Osteoblast (primary cell): ENCODE results near the gene EQTN. TPM values are rescaled to one million over a fixed set of nuclear protein-coding genes. Genes with fewer than 3 reads are reported as not detected.

Experiments used
- DNase-seq: peaks from one replicate; pipeline ENCODE4 v3.0.0; 2011; ENCODE audit warnings: low spot score, mixed read lengths; ENCODE audit not compliant: insufficient read length; ENCODE audit errors: missing footprints
- H2AFZ ChIP-seq: 2 replicates; pipeline ENCODE4 v1.6.0; 2011; ENCODE audit warnings: mild to moderate bottlenecking, low read length
- H3K27ac ChIP-seq: 2 replicates; pipeline ENCODE4 v1.5.1; 2011; ENCODE audit warnings: mild to moderate bottlenecking, low read depth, low read length, moderate library complexity
- H3K27me3 ChIP-seq: 2 replicates; pipeline ENCODE4 v1.6.0; 2012; ENCODE audit warnings: mild to moderate bottlenecking, control low read depth, inconsistent platforms, low read length, moderate library complexity; ENCODE audit not compliant: insufficient read depth
- H3K36me3 ChIP-seq: 2 replicates; pipeline ENCODE4 v1.5.1; 2011; ENCODE audit warnings: mild to moderate bottlenecking, low read length, control low read depth, moderate library complexity; ENCODE audit not compliant: insufficient read depth
- H3K4me1 ChIP-seq: 2 replicates; pipeline ENCODE4 v1.5.1; 2011; ENCODE audit warnings: mild to moderate bottlenecking, low read length, control low read depth, moderate library complexity; ENCODE audit not compliant: insufficient read depth
- H3K4me2 ChIP-seq: 2 replicates; pipeline ENCODE4 v1.6.0; 2011; ENCODE audit warnings: mild to moderate bottlenecking, low read length; ENCODE audit not compliant: insufficient read depth
- H3K4me3 ChIP-seq: fragments of 200-600 bp; sonication (generic); 3 replicates; pipeline ENCODE4 v1.5.1; 2012; ENCODE audit warnings: mild to moderate bottlenecking, low read length, inconsistent platforms; ENCODE audit not compliant: insufficient read depth
- H3K79me2 ChIP-seq: 2 replicates; pipeline ENCODE4 v1.6.0; 2012; ENCODE audit warnings: mild to moderate bottlenecking, low read length, control low read depth, inconsistent platforms; ENCODE audit not compliant: insufficient read depth
- H3K9me3 ChIP-seq: 2 replicates; pipeline ENCODE4 v1.5.1; 2011; ENCODE audit warnings: low read depth, low read length, control low read depth
- H4K20me1 ChIP-seq: 2 replicates; pipeline ENCODE4 v1.6.0; 2012; ENCODE audit warnings: mild to moderate bottlenecking, low read length, control low read depth; ENCODE audit not compliant: insufficient read depth
- total RNA-seq: library from RNA; depleted of rRNA; stranded (reverse); fragments of >200 nt; gene quantifications from 2 replicates; pipeline ENCODE4 v1.2.3, GENCODE V29; 2012
- TF ChIP-seq, protein P1 (sequence below): IDR thresholded peaks from 2 replicates; pipeline ENCODE4 v1.5.1; 2011; ENCODE audit warnings: mild to moderate bottlenecking, low read depth, low read length, moderate library complexity; ENCODE audit errors: extremely low read depth

EQTN gene
- total RNA-seq, 1 donor = not detected

DNA sequence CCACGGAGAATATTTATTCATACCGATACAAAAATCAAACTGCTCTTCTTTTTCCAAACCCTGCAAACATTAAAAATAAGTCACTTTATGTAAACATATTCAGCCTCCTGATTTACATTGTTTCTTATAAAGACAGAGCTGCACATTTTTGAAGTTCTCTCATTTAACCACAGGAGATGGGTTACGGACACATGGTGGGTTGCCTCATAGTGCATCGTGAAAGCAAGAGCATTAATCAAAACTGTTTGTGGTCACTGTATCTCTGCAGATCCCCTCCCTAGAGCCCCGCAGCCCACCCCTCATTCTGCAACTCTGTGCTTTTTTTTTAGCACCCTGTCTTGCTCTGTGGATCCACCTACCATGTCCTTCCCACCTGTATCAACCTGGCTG lies 43.3 kb upstream of the EQTN start:
- Histone ChIP-seq H3K79me2 (no peaks in the 10 kb centered on the region), H3K36me3 (no peaks in the 10 kb centered on the region), H3K27ac (no peak overlapping the region), H3K4me3 (no peak overlapping the region), H3K4me2 (no peak overlapping the region), H3K9me3 (no peaks in the 10 kb centered on the region), H2AFZ (no peak overlapping the region), H3K4me1 (no peaks in the 10 kb centered on the region), H3K27me3 (no peaks in the 10 kb centered on the region), H4K20me1 (no peaks in the 10 kb centered on the region)
- TF ChIP-seq, protein P1, sequence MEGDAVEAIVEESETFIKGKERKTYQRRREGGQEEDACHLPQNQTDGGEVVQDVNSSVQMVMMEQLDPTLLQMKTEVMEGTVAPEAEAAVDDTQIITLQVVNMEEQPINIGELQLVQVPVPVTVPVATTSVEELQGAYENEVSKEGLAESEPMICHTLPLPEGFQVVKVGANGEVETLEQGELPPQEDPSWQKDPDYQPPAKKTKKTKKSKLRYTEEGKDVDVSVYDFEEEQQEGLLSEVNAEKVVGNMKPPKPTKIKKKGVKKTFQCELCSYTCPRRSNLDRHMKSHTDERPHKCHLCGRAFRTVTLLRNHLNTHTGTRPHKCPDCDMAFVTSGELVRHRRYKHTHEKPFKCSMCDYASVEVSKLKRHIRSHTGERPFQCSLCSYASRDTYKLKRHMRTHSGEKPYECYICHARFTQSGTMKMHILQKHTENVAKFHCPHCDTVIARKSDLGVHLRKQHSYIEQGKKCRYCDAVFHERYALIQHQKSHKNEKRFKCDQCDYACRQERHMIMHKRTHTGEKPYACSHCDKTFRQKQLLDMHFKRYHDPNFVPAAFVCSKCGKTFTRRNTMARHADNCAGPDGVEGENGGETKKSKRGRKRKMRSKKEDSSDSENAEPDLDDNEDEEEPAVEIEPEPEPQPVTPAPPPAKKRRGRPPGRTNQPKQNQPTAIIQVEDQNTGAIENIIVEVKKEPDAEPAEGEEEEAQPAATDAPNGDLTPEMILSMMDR = no peak
- peak; percentile 37 for DNase-seq

DNA sequence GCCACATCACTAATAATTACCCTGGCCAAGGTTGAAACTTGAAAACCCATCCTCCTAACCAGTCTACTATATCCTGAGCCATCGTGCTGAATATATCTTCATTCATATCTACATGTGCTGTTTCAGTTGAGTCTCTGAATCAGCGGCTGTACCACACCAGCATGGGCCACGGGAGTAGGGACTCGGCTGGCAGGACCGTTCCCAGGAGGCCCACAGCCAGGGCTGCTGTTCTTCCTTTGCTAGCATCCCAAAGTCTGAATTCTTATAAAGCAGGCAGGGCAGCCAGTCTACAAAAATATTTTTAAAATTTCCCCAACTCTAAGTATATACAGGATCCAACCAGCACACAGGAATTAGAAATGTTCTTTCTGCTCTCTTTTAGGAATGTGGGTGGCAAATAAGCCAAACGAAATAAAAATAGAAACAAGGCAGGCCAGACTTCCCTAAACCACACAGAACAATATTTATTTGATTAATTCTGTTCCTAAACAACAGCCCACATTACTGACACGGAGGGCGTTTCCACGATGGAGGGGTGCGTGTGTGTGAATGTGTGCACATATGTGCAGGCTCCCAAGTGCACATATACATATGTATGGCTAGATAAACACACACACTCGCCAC lies 42.8 kb upstream of the EQTN start:
- H3K4me1 ChIP-seq = no peaks in the 10 kb centered on the region
- no peaks in the 10 kb centered on the region for H3K9me3 ChIP-seq
- no peak overlapping the region for H3K4me2 ChIP-seq
- DNase-seq = no peak
- H3K27me3 ChIP-seq = no peaks in the 10 kb centered on the region
- no peaks in the 10 kb centered on the region for H3K79me2 ChIP-seq
- no peak overlapping the region for H2AFZ ChIP-seq
- no peaks in the 10 kb centered on the region for H4K20me1 ChIP-seq
- TF ChIP-seq, protein P1 = no peak
- H3K36me3 ChIP-seq = no peaks in the 10 kb centered on the region
- no peak overlapping the region for H3K27ac ChIP-seq
- no peak overlapping the region for H3K4me3 ChIP-seq

DNA sequence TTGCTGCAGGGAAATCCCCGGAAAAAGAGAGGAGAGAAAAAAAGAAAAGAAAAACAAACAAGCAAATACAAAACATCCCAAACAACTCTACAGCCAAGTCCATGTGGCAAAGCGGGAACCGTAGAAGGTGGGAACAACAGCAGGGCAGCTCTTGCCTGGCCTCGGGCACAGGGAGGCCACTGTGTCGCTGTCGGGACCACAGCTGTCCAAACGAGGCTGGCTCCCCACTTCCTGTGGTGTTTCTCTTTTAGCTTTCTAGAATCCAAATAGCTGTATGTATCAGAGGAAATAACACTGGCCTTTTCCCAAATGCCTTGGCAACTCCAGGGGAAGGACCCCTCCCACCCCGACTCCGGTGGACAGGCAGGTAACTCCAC lies 41.6 kb upstream of the EQTN start:
- TF ChIP-seq, protein P1 = no peak
- Histone ChIP-seq H3K9me3 (no peaks in the 10 kb centered on the region), H3K27me3 (no peaks in the 10 kb centered on the region), H3K79me2 (no peaks in the 10 kb centered on the region), H3K27ac (no peak overlapping the region), H3K36me3 (no peaks in the 10 kb centered on the region), H3K4me2 (no peak overlapping the region), H4K20me1 (no peaks in the 10 kb centered on the region), H3K4me1 (no peaks in the 10 kb centered on the region), H2AFZ (no peak overlapping the region), H3K4me3 (no peak overlapping the region)
- DNase-seq = peak; percentile 81

DNA sequence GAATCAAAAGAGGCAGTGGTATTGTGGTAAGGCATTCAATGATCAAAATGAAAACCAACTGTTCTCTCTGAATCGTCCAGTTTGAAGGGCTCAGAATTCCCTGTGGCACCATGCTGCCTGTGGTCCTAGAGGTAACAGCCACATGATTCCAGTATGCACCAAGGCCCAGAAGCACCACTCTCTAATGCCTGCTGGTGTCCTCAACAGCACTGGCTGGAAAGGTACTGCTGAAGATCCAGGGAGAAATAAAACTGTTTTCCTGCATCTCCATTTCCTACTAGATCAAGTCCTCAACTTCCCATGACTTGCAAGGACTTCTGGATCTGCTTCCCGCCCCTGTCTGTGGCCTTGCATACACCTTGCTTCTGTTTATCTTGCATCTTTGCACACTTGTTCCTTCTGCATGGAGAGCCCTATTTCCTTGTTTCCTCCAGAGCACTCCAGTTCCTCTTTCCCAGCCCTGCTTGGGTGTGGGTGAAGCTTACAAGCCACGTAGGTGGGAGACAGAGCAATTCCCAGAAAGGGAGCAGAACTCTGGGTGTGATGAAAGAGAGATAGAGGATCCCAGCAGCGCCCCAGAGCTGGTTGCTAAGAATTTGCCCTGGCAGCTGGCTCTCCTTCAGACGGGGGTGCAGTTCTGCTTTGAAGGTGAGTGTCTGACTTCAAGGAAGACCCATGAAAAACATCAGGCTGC lies 41.0 kb upstream of the EQTN start:
- no peak overlapping the region for H3K4me3 ChIP-seq
- H3K4me2 ChIP-seq = no peak overlapping the region
- no peaks in the 10 kb centered on the region for H3K9me3 ChIP-seq
- TF ChIP-seq, protein P1 = no peak
- H3K27ac ChIP-seq = no peak overlapping the region
- H3K36me3 ChIP-seq = no peaks in the 10 kb centered on the region
- H2AFZ ChIP-seq = peak overlapping the region; percentile 41
- DNase-seq = peak; percentile 48
- no peaks in the 10 kb centered on the region for H3K27me3 ChIP-seq
- no peaks in the 10 kb centered on the region for H3K79me2 ChIP-seq
- H3K4me1 ChIP-seq = peaks cover 3% of the 10 kb centered on the region
- no peaks in the 10 kb centered on the region for H4K20me1 ChIP-seq
